Measurements from ENCODE around the gene GRAMD2B. TPM values are rescaled to one million over a fixed set of nuclear protein-coding genes. Genes with fewer than 3 reads are reported as not detected.

Gene GRAMD2B
- total and polyA plus RNA-seq, 2 of the 8 experiments (the other 6 are each of a cell fraction or from before 2014, with no cell fraction given) = 6.4 to 9.4 TPM

DNA sequence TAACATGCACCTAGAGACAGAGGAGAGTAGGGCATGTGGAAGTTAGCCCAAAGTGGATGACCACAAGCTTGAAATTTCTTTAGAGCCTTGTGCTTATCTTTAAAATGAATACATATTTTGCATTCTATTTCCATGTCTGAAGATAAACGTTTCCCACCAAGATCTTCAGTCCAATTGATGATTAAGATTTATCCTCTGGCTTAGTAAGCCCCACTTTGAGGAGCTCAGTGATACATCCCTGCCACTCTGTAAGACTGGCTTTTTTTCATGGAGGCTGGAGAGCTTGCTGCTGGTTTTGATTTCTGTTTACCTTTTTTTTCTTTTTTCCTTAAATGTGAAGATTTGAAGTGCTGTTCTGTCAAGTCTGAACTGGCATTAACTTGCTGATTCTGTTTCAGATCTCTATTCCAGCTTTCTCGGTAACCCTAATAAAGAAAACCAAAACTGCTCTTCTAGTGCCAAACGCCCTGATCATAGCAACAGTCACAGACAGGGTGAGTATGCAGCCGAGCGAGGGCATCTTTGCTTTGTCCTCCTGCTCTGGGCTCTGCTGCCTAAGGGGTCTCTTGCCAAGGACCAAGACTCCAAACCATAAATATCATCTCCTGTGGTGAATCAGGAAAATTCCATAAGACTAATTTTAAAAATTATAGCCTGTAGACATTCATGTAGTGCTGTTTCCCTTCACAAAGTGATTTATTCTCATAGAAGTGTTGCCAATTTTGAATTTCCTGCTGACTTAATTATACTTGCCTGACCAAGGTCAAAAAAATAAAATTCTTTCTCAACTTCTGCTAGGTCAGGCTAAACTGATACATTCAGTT, 54.3 kb downstream of the GRAMD2B start:
- H2BK15ac ChIP-seq (ENCODE audit: low read length) = no peak overlapping the region
- DNase-seq (ENCODE audit: low read depth in 1 of 2, low spot score in 2 of 2) (no peak), FAIRE-seq (no peak)
- H3K4ac ChIP-seq (replicated peaks; ENCODE audit: insufficient read length, low read depth, low read length) = no peak overlapping the region
- H3K4me3 ChIP-seq (ENCODE audit: extremely low read depth in 1 of 4, insufficient read depth in 2 of 4, low read depth in 3 of 4, low read length in 4 of 4) = no peak overlapping the region
- H3K79me2 ChIP-seq (ENCODE audit: control insufficient read depth in 1 of 2, insufficient read depth in 2 of 2, low read length in 2 of 2) = no peaks in the 10 kb centered on the region
- no peaks in the 10 kb centered on the region for H3K9me3 ChIP-seq (ENCODE audit: insufficient read depth in 2 of 2, low read depth in 1 of 2, low read length in 1 of 2)
- no peak overlapping the region for H2AK5ac ChIP-seq (ENCODE audit: low read depth, low read length)
- 87% methylated on average over 5 of the region's 5 CpGs; no CpG with 5 or more reads in 1 of the 2 experiments for WGBS, 2 experiments (ENCODE audit: extremely low coverage in 1 of 2, insufficient coverage in 1 of 2, insufficient read length in 1 of 2, insufficient replicate concordance in 2 of 2, low coverage in 1 of 2, low lambda C conversion rate in 2 of 2, missing lambda C conversion rate in 1 of 2)
- CTCF ChIA-PET (ENCODE audit: partially characterized antibody) = interaction anchor here (1.0 kb wide), 1 partner anchor 22 kb away, joined by 4 read pairs; no protein-coding TSS in a partner anchor
- no peaks in the 10 kb centered on the region for H4K20me1 ChIP-seq (replicated peaks in 1 of 2; ENCODE audit: control insufficient read depth in 1 of 2, insufficient read depth in 2 of 2, low read length in 2 of 2)
- POLR2A ChIA-PET (ENCODE audit: partially characterized antibody) = no interaction called here
- H4K91ac ChIP-seq (replicated peaks; ENCODE audit: insufficient read length, low read length) = no peak overlapping the region
- H3K27me3 ChIP-seq (replicated peaks in 1 of 4; ENCODE audit: control insufficient read depth in 3 of 4, extremely low read depth in 1 of 4, insufficient read depth in 3 of 4, low read length in 3 of 4) = no peaks in the 10 kb centered on the region
- no peak overlapping the region for H2BK5ac ChIP-seq (ENCODE audit: low read depth, low read length)
- H3K14ac ChIP-seq (ENCODE audit: insufficient read length) = no peak overlapping the region
- no peak overlapping the region for H3K18ac ChIP-seq (ENCODE audit: extremely low read depth, low read length)
- no peak overlapping the region for H3K9ac ChIP-seq (replicated peaks in 1 of 4; ENCODE audit: extremely low read depth in 1 of 4, low read depth in 3 of 4, low read length in 3 of 4)
- no peak overlapping the region for H3K27ac ChIP-seq (ENCODE audit: low read depth, low read length)
- H2BK12ac ChIP-seq (ENCODE audit: low read depth, low read length) = no peak overlapping the region
- TF ChIP-seq TCF12 (IDR thresholded peaks at IDR 0.05; ENCODE audit: low read depth, low read length) = no peak
- TF ChIP-seq RNF2 (IDR thresholded peaks at IDR 0.05; ENCODE audit: borderline replicate concordance, low read depth, low read length, missing control alignments, poor library complexity, severe bottlenecking) = no peak
- TF ChIP-seq POLR2AphosphoS5 (IDR thresholded peaks at IDR 0.05; ENCODE audit: low read depth, low read length) = no peak
- TF ChIP-seq CBX8 (IDR thresholded peaks at IDR 0.05; ENCODE audit: borderline replicate concordance, low read depth, low read length) = no peak
- no peak for TF ChIP-seq EGR1 (IDR thresholded peaks at IDR 0.05; ENCODE audit: borderline replicate concordance, low read depth, low read length)
- no peak for TF ChIP-seq CHD1 (IDR thresholded peaks at IDR 0.05; ENCODE audit: low read depth, low read length)
- no peak for TF ChIP-seq CBX5 (IDR thresholded peaks at IDR 0.05; ENCODE audit: low read depth, low read length)
- TF ChIP-seq GTF2F1 (IDR thresholded peaks at IDR 0.05; ENCODE audit: borderline replicate concordance, low read depth, low read length) = no peak
- no peak for TF ChIP-seq BCL11A (IDR thresholded peaks at IDR 0.05; ENCODE audit: low read depth in 2 of 2, low read length in 2 of 2)
- no peak for TF ChIP-seq JUN (IDR thresholded peaks at IDR 0.05; ENCODE audit: low read depth, low read length)
- TF ChIP-seq, protein P1, sequence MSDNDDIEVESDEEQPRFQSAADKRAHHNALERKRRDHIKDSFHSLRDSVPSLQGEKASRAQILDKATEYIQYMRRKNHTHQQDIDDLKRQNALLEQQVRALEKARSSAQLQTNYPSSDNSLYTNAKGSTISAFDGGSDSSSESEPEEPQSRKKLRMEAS (IDR thresholded peaks at IDR 0.05) = no peak
- H2BK120ac ChIP-seq (replicated peaks; ENCODE audit: low read depth, low read length) = no peak overlapping the region
- peaks cover 0 to 27% (median 5%) of the 10 kb centered on the region in 4 experiments; a peak in 5 of 8 replicates for H3K36me3 ChIP-seq (ENCODE audit: control insufficient read depth in 2 of 4, insufficient read depth in 4 of 4, low read length in 3 of 4)
- H2BK20ac ChIP-seq (ENCODE audit: low read length) = no peak overlapping the region
- H3K23ac ChIP-seq (ENCODE audit: insufficient read length) = no peak overlapping the region
- peaks cover 0 to 2% (median 2%) of the 10 kb centered on the region in 4 experiments; a peak in 5 of 7 replicates for H3K4me1 ChIP-seq (replicated peaks in 1 of 4; ENCODE audit: control insufficient read depth in 3 of 4, insufficient read depth in 4 of 4, low read length in 3 of 4)
- no peaks in the 10 kb centered on the region for H3K23me2 ChIP-seq (ENCODE audit: low read depth, low read length)
- H3K56ac ChIP-seq (replicated peaks; ENCODE audit: insufficient read length, low read depth, low read length) = no peak overlapping the region
- H4K5ac ChIP-seq (ENCODE audit: insufficient read length, low read depth, low read length) = no peak overlapping the region
- H3K4me2 ChIP-seq (ENCODE audit: insufficient read depth in 1 of 2, low read depth in 2 of 2, low read length in 2 of 2) = no peak overlapping the region
- H2AFZ ChIP-seq (ENCODE audit: low read length) = no peak overlapping the region
- peaks cover 1% of the 10 kb centered on the region; the same call in 1 of the 2 replicates for H3K79me1 ChIP-seq (ENCODE audit: low read depth, low read length)
- no peak overlapping the region for H4K8ac ChIP-seq (ENCODE audit: extremely low read depth, insufficient read depth, low read length)

Data from H1 (cell line).